ENCODE data around the gene ERMP1.
A peak's percentile ranks its signal among the peaks of the same experiment; 100 is the strongest.
"Not testable (repeated sequence)": the region's sequence is repeated elsewhere in the genome, so short reads cannot be mapped to it uniquely, and the experiment has no call there.

ERMP1 gene

GRCh38 chr9:5800969-5801738 lies 31.8 kb downstream of the ERMP1 start:
- Histone ChIP-seq H3K9me3 (ENCODE audit: control insufficient read depth in 5 of 5, low read length in 5 of 5) (no peaks in the 10 kb centered on the region), H3K27ac (ENCODE audit: low read depth, low read length) (no peak overlapping the region), H3K36me3 (ENCODE audit: control insufficient read depth in 5 of 5, insufficient read depth in 5 of 5, low read length in 5 of 5) (peaks cover 5 to 35% (median 11%) of the 10 kb centered on the region in 5 donors), H3K9ac (ENCODE audit: low read length in 5 of 5) (no peak overlapping the region), H3K27me3 (ENCODE audit: control insufficient read depth in 5 of 5, insufficient read depth in 4 of 5, low read length in 5 of 5) (no peaks in the 10 kb centered on the region), H3K4me1 (ENCODE audit: control insufficient read depth in 5 of 5, insufficient read depth in 5 of 5, low read length in 5 of 5) (peaks cover 0 to 3% (median 0%) of the 10 kb centered on the region in 5 donors), H3K4me3 (ENCODE audit: low read depth in 1 of 5, low read length in 5 of 5) (no peak overlapping the region)

GRCh38 chr9:5800378-5800777 lies 32.5 kb downstream of the ERMP1 start:
- H3K9ac ChIP-seq (ENCODE audit: low read length in 5 of 5); H3K4me3 ChIP-seq (ENCODE audit: low read depth in 1 of 5, low read length in 5 of 5); H3K27ac ChIP-seq (ENCODE audit: low read depth, low read length); H3K27me3 ChIP-seq (ENCODE audit: control insufficient read depth in 5 of 5, insufficient read depth in 4 of 5, low read length in 5 of 5); H3K9me3 ChIP-seq (ENCODE audit: control insufficient read depth in 5 of 5, low read length in 5 of 5); H3K4me1 ChIP-seq (ENCODE audit: control insufficient read depth in 5 of 5, insufficient read depth in 5 of 5, low read length in 5 of 5): not testable (repeated sequence)
- H3K36me3 ChIP-seq (ENCODE audit: control insufficient read depth in 5 of 5, insufficient read depth in 5 of 5, low read length in 5 of 5): peaks cover 5 to 30% (median 11%) of the 10 kb centered on the region in 5 donors

- H3K9ac ChIP-seq (ENCODE audit: low read length in 5 of 5): peak overlapping the region in 2 of 5 donors; percentile 0 to 62
- H3K27ac ChIP-seq (ENCODE audit: low read depth, low read length): no peak overlapping the region
- peaks cover under 1 to 21% (median 6%) of the 10 kb centered on the region in 5 donors for H3K36me3 ChIP-seq (ENCODE audit: control insufficient read depth in 5 of 5, insufficient read depth in 5 of 5, low read length in 5 of 5)
- no peaks in the 10 kb centered on the region for H3K9me3 ChIP-seq (ENCODE audit: control insufficient read depth in 5 of 5, low read length in 5 of 5)
- peaks cover 0 to 3% (median 0%) of the 10 kb centered on the region in 5 donors for H3K4me1 ChIP-seq (ENCODE audit: control insufficient read depth in 5 of 5, insufficient read depth in 5 of 5, low read length in 5 of 5)
- H3K27me3 ChIP-seq (ENCODE audit: control insufficient read depth in 5 of 5, insufficient read depth in 4 of 5, low read length in 5 of 5): no peaks in the 10 kb centered on the region
- H3K4me3 ChIP-seq (ENCODE audit: low read depth in 1 of 5, low read length in 5 of 5): peak overlapping the region; percentile 3 to 47 (median 25)
Measured at GRCh38 chr9:5799314-5799713, 33.6 kb downstream of the ERMP1 start.

GRCh38 chr9:5798581-5798980 lies 34.3 kb downstream of the ERMP1 start:
- no peak overlapping the region for H3K27ac ChIP-seq (ENCODE audit: low read depth, low read length)
- H3K4me3 ChIP-seq (ENCODE audit: low read depth in 1 of 5, low read length in 5 of 5): no peak overlapping the region
- no peaks in the 10 kb centered on the region for H3K9me3 ChIP-seq (ENCODE audit: control insufficient read depth in 5 of 5, low read length in 5 of 5)
- peaks cover 0 to 17% (median 6%) of the 10 kb centered on the region in 5 donors for H3K36me3 ChIP-seq (ENCODE audit: control insufficient read depth in 5 of 5, insufficient read depth in 5 of 5, low read length in 5 of 5)
- no peak overlapping the region for H3K9ac ChIP-seq (ENCODE audit: low read length in 5 of 5)
- H3K27me3 ChIP-seq (ENCODE audit: control insufficient read depth in 5 of 5, insufficient read depth in 4 of 5, low read length in 5 of 5): no peaks in the 10 kb centered on the region
- H3K4me1 ChIP-seq (ENCODE audit: control insufficient read depth in 5 of 5, insufficient read depth in 5 of 5, low read length in 5 of 5): peaks cover 0 to 3% (median 0%) of the 10 kb centered on the region in 5 donors

- Histone ChIP-seq H3K27me3 (ENCODE audit: control insufficient read depth in 5 of 5, insufficient read depth in 4 of 5, low read length in 5 of 5) (no peaks in the 10 kb centered on the region), H3K9ac (ENCODE audit: low read length in 5 of 5) (no peak overlapping the region), H3K9me3 (ENCODE audit: control insufficient read depth in 5 of 5, low read length in 5 of 5) (no peaks in the 10 kb centered on the region), H3K36me3 (ENCODE audit: control insufficient read depth in 5 of 5, insufficient read depth in 5 of 5, low read length in 5 of 5) (peaks cover 0 to 10% (median 6%) of the 10 kb centered on the region in 5 donors), H3K4me3 (ENCODE audit: low read depth in 1 of 5, low read length in 5 of 5) (no peak overlapping the region), H3K4me1 (ENCODE audit: control insufficient read depth in 5 of 5, insufficient read depth in 5 of 5, low read length in 5 of 5) (peaks cover 0 to 3% (median 0%) of the 10 kb centered on the region in 5 donors), H3K27ac (ENCODE audit: low read depth, low read length) (no peak overlapping the region)
Measured at GRCh38 chr9:5796298-5796697, 36.6 kb downstream of the ERMP1 start.

- H3K4me3 ChIP-seq (ENCODE audit: low read depth in 1 of 5, low read length in 5 of 5): no peak overlapping the region
- H3K36me3 ChIP-seq (ENCODE audit: control insufficient read depth in 5 of 5, insufficient read depth in 5 of 5, low read length in 5 of 5): peaks cover 0 to 16% (median 8%) of the 10 kb centered on the region in 5 donors
- H3K9ac ChIP-seq (ENCODE audit: low read length in 5 of 5): no peak overlapping the region
- H3K4me1 ChIP-seq (ENCODE audit: control insufficient read depth in 5 of 5, insufficient read depth in 5 of 5, low read length in 5 of 5): no peaks in the 10 kb centered on the region
- H3K27me3 ChIP-seq (ENCODE audit: control insufficient read depth in 5 of 5, insufficient read depth in 4 of 5, low read length in 5 of 5): no peaks in the 10 kb centered on the region
- no peak overlapping the region for H3K27ac ChIP-seq (ENCODE audit: low read depth, low read length)
- H3K9me3 ChIP-seq (ENCODE audit: control insufficient read depth in 5 of 5, low read length in 5 of 5): no peaks in the 10 kb centered on the region
Measured at GRCh38 chr9:5793812-5794211, 39.1 kb downstream of the ERMP1 start.

- H3K27ac ChIP-seq (ENCODE audit: low read depth, low read length): no peak overlapping the region
- H3K4me1 ChIP-seq (ENCODE audit: control insufficient read depth in 5 of 5, insufficient read depth in 5 of 5, low read length in 5 of 5): no peaks in the 10 kb centered on the region
- no peak overlapping the region for H3K4me3 ChIP-seq (ENCODE audit: low read depth in 1 of 5, low read length in 5 of 5)
- no peak overlapping the region for H3K9ac ChIP-seq (ENCODE audit: low read length in 5 of 5)
- no peaks in the 10 kb centered on the region for H3K9me3 ChIP-seq (ENCODE audit: control insufficient read depth in 5 of 5, low read length in 5 of 5)
- peaks cover 3 to 22% (median 10%) of the 10 kb centered on the region in 5 donors for H3K36me3 ChIP-seq (ENCODE audit: control insufficient read depth in 5 of 5, insufficient read depth in 5 of 5, low read length in 5 of 5)
- H3K27me3 ChIP-seq (ENCODE audit: control insufficient read depth in 5 of 5, insufficient read depth in 4 of 5, low read length in 5 of 5): no peaks in the 10 kb centered on the region
Measured at GRCh38 chr9:5791870-5792269, 41.0 kb downstream of the ERMP1 start.

- Histone ChIP-seq H3K9ac (ENCODE audit: low read length in 5 of 5) (no peak overlapping the region), H3K27me3 (ENCODE audit: control insufficient read depth in 5 of 5, insufficient read depth in 4 of 5, low read length in 5 of 5) (no peaks in the 10 kb centered on the region), H3K27ac (ENCODE audit: low read depth, low read length) (no peak overlapping the region), H3K9me3 (ENCODE audit: control insufficient read depth in 5 of 5, low read length in 5 of 5) (no peaks in the 10 kb centered on the region), H3K36me3 (ENCODE audit: control insufficient read depth in 5 of 5, insufficient read depth in 5 of 5, low read length in 5 of 5) (peaks cover 13 to 26% (median 18%) of the 10 kb centered on the region in 5 donors), H3K4me1 (ENCODE audit: control insufficient read depth in 5 of 5, insufficient read depth in 5 of 5, low read length in 5 of 5) (no peaks in the 10 kb centered on the region), H3K4me3 (ENCODE audit: low read depth in 1 of 5, low read length in 5 of 5) (no peak overlapping the region)
Measured at GRCh38 chr9:5790923-5791322, 42.0 kb downstream of the ERMP1 start.

GRCh38 chr9:5789489-5789888 lies 43.4 kb downstream of the ERMP1 start:
- H3K27ac ChIP-seq (ENCODE audit: low read depth, low read length): no peak overlapping the region
- H3K9ac ChIP-seq (ENCODE audit: low read length in 5 of 5): no peak overlapping the region

GRCh38 chr9:5787759-5788302 lies 45.1 kb downstream of the ERMP1 start:
- no peaks in the 10 kb centered on the region for H3K4me1 ChIP-seq (ENCODE audit: control insufficient read depth in 5 of 5, insufficient read depth in 5 of 5, low read length in 5 of 5)
- no peak overlapping the region for H3K4me3 ChIP-seq (ENCODE audit: low read depth in 1 of 5, low read length in 5 of 5)
- H3K9ac ChIP-seq (ENCODE audit: low read length in 5 of 5): no peak overlapping the region
- no peaks in the 10 kb centered on the region for H3K27me3 ChIP-seq (ENCODE audit: control insufficient read depth in 5 of 5, insufficient read depth in 4 of 5, low read length in 5 of 5)
- H3K36me3 ChIP-seq (ENCODE audit: control insufficient read depth in 5 of 5, insufficient read depth in 5 of 5, low read length in 5 of 5): peaks cover 19 to 36% (median 29%) of the 10 kb centered on the region in 5 donors
- peaks cover 0 to 6% (median 0%) of the 10 kb centered on the region in 5 donors for H3K9me3 ChIP-seq (ENCODE audit: control insufficient read depth in 5 of 5, low read length in 5 of 5)
- no peak overlapping the region for H3K27ac ChIP-seq (ENCODE audit: low read depth, low read length)

More at GRCh38 chr9:5789489-5789888, 43.4 kb downstream of the ERMP1 start:
- Histone ChIP-seq H3K9me3 (ENCODE audit: control insufficient read depth in 5 of 5, low read length in 5 of 5) (no peaks in the 10 kb centered on the region), H3K36me3 (ENCODE audit: control insufficient read depth in 5 of 5, insufficient read depth in 5 of 5, low read length in 5 of 5) (peaks cover 19 to 34% (median 27%) of the 10 kb centered on the region in 5 donors), H3K4me1 (ENCODE audit: control insufficient read depth in 5 of 5, insufficient read depth in 5 of 5, low read length in 5 of 5) (no peaks in the 10 kb centered on the region), H3K4me3 (ENCODE audit: low read depth in 1 of 5, low read length in 5 of 5) (no peak overlapping the region), H3K27me3 (ENCODE audit: control insufficient read depth in 5 of 5, insufficient read depth in 4 of 5, low read length in 5 of 5) (no peaks in the 10 kb centered on the region)

Measured in subcutaneous abdominal adipose tissue (tissue), 5 donors.